Measurements from ENCODE around the gene NDST4. TPM values are rescaled to one million over a fixed set of nuclear protein-coding genes. Genes with fewer than 3 reads are reported as not detected.

Gene NDST4
- total RNA-seq, 1 experiment from 2014 or later: 0.13 TPM

- Histone ChIP-seq H3K27me3 (ENCODE audit: control insufficient read depth, insufficient read depth, low read length) (no peaks in the 10 kb centered on the region), H3K9me3 (ENCODE audit: control insufficient read depth, insufficient read depth, low read depth, low read length) (no peaks in the 10 kb centered on the region), H3K4me3 (ENCODE audit: low read depth in 2 of 2, low read length in 2 of 2) (no peak overlapping the region), H3K4me1 (ENCODE audit: control insufficient read depth, insufficient read depth, low read length) (no peaks in the 10 kb centered on the region), H3K27ac (ENCODE audit: low read length) (no peak overlapping the region), H3K36me3 (ENCODE audit: control insufficient read depth, insufficient read depth, low read length) (no peaks in the 10 kb centered on the region)
- TF ChIP-seq POLR2AphosphoS5 (IDR thresholded peaks at IDR 0.05; ENCODE audit: low read depth, low read length): no peak
- intact Hi-C loops (cut with micrococcal nuclease; ENCODE audit: unreplicated experiment) (no loop called here), in situ Hi-C loops (cut with HindIII; ENCODE audit: low pct_unique_long_range_greater_than_20kb, low sequenced_read_pairs) (no loop called here)
- ChIA-PET POLR2A (no interaction called here), CTCF (no interaction called here)
- no peak for ATAC-seq
- no peak for DNase-seq (ENCODE audit: low read depth, low spot score)
- no TSS peak for BruUV-seq (replicated peaks)
These were observed 35.7 kb upstream of the NDST4 start for GRCh38 chr4:115149106-115149505.

- Histone ChIP-seq H3K36me3 (ENCODE audit: control insufficient read depth, insufficient read depth, low read length) (no peaks in the 10 kb centered on the region), H3K4me1 (ENCODE audit: control insufficient read depth, insufficient read depth, low read length) (no peaks in the 10 kb centered on the region), H3K27ac (ENCODE audit: low read length) (no peak overlapping the region), H3K9me3 (ENCODE audit: control insufficient read depth, insufficient read depth, low read depth, low read length) (no peaks in the 10 kb centered on the region), H3K27me3 (ENCODE audit: control insufficient read depth, insufficient read depth, low read length) (no peaks in the 10 kb centered on the region), H3K4me3 (ENCODE audit: low read depth in 2 of 2, low read length in 2 of 2) (no peak overlapping the region)
- ChIA-PET CTCF (no interaction called here), POLR2A (no interaction called here)
- ATAC-seq (no peak), DNase-seq (ENCODE audit: low read depth, low spot score) (no peak)
- no TSS peak for BruUV-seq (replicated peaks)
- intact Hi-C loops (cut with micrococcal nuclease; ENCODE audit: unreplicated experiment) (no loop called here), in situ Hi-C loops (cut with HindIII; ENCODE audit: low pct_unique_long_range_greater_than_20kb, low sequenced_read_pairs) (no loop called here)
- TF ChIP-seq TCF7L2 (IDR thresholded peaks at IDR 0.05; ENCODE audit: low read depth, low read length) (no peak), REST (IDR thresholded peaks at IDR 0.05; ENCODE audit: insufficient read depth in 1 of 2, low read depth in 2 of 2, low read length in 1 of 2) (no peak), SIN3A (IDR thresholded peaks at IDR 0.05; ENCODE audit: borderline replicate concordance, insufficient read depth, low read depth, low read length) (no peak), POLR2AphosphoS5 (IDR thresholded peaks at IDR 0.05; ENCODE audit: low read depth, low read length) (no peak)
These were observed 32.2 kb upstream of the NDST4 start for GRCh38 chr4:115145393-115146160.

- Histone ChIP-seq H3K27ac (ENCODE audit: low read length) (no peak overlapping the region), H3K36me3 (ENCODE audit: control insufficient read depth, insufficient read depth, low read length) (no peaks in the 10 kb centered on the region), H3K9me3 (ENCODE audit: control insufficient read depth, insufficient read depth, low read depth, low read length) (no peaks in the 10 kb centered on the region), H3K4me1 (ENCODE audit: control insufficient read depth, insufficient read depth, low read length) (no peaks in the 10 kb centered on the region), H3K4me3 (ENCODE audit: low read depth in 2 of 2, low read length in 2 of 2) (no peak overlapping the region), H3K27me3 (ENCODE audit: control insufficient read depth, insufficient read depth, low read length) (no peaks in the 10 kb centered on the region)
- TF ChIP-seq TCF7L2 (IDR thresholded peaks at IDR 0.05; ENCODE audit: low read depth, low read length) (no peak), SIN3A (IDR thresholded peaks at IDR 0.05; ENCODE audit: borderline replicate concordance, insufficient read depth, low read depth, low read length) (no peak), REST (IDR thresholded peaks at IDR 0.05; ENCODE audit: insufficient read depth in 1 of 2, low read depth in 2 of 2, low read length in 1 of 2) (no peak), POLR2AphosphoS5 (IDR thresholded peaks at IDR 0.05; ENCODE audit: low read depth, low read length) (no peak), CTCF (IDR thresholded peaks at IDR 0.05) (no peak)
- ChIA-PET POLR2A (no interaction called here), CTCF (no interaction called here)
- in situ Hi-C loops (cut with HindIII; ENCODE audit: low pct_unique_long_range_greater_than_20kb, low sequenced_read_pairs) (no loop called here), intact Hi-C loops (cut with micrococcal nuclease; ENCODE audit: unreplicated experiment) (no loop called here)
- no TSS peak for BruUV-seq (replicated peaks)
- ATAC-seq (no peak), DNase-seq (ENCODE audit: low read depth, low spot score) (no peak)
These were observed 14.6 kb upstream of the NDST4 start for GRCh38 chr4:115128037-115128436.
